HepG2 (cell line): Measurements from ENCODE around the gene SPHK2.

Source experiments
- ESRRA ChIP-seq: sonication (generic); formaldehyde crosslinking; IDR thresholded peaks from 2 replicates; pipeline ENCODE4 v1.5.1; 2020; ENCODE audit warnings: mild to moderate bottlenecking, low read depth, missing genetic modification reagents
- FOSL2 ChIP-seq: sonication (generic); formaldehyde crosslinking; IDR thresholded peaks from 2 replicates; pipeline ENCODE4 v1.4.0; 2020; ENCODE audit warnings: missing genetic modification reagents
- JUND ChIP-seq: sonication (generic); formaldehyde crosslinking; IDR thresholded peaks from 2 replicates; pipeline ENCODE4 v1.8.0; 2022; ENCODE audit warnings: mild to moderate bottlenecking, missing genetic modification reagents
- KAT8 ChIP-seq: IDR thresholded peaks from 2 replicates; pipeline ENCODE4 v1.6.1; 2016; ENCODE audit warnings: missing genetic modification reagents, missing compliant biosample characterization
- POGZ ChIP-seq: sonication (generic); formaldehyde crosslinking; IDR thresholded peaks from 2 replicates; pipeline ENCODE4 v1.4.0; 2020; ENCODE audit warnings: mild to moderate bottlenecking, missing genetic modification reagents
- POLR2A ChIP-seq, 2 experiments: IDR thresholded peaks; 2 replicates each; pipeline ENCODE4 v1.6.1; 2011; ENCODE audit warnings: low read depth in 2 of 2, low read length in 2 of 2, mild to moderate bottlenecking in 1 of 2, moderate library complexity in 1 of 2; ENCODE audit not compliant: insufficient read depth in 1 of 2
- RAD21 ChIP-seq: fragments of 450-650 bp; formaldehyde crosslinking; IDR thresholded peaks from 2 replicates; pipeline ENCODE4 v1.5.0; 2020; ENCODE audit warnings: mild to moderate bottlenecking
- RBAK ChIP-seq: sonication (generic); formaldehyde crosslinking; IDR thresholded peaks from 2 replicates; pipeline ENCODE4 v1.5.1; 2020; ENCODE audit warnings: mild to moderate bottlenecking, missing genetic modification reagents
- SMAD9 ChIP-seq: sonication (generic); formaldehyde crosslinking; IDR thresholded peaks from 2 replicates; pipeline ENCODE4 v1.5.1; 2020; ENCODE audit warnings: mild to moderate bottlenecking, missing genetic modification reagents
- SRY ChIP-seq: sonication (generic); formaldehyde crosslinking; IDR thresholded peaks from 2 replicates; pipeline ENCODE4 v1.8.0; 2022; ENCODE audit warnings: mild to moderate bottlenecking, missing genetic modification reagents
- ZMAT5 ChIP-seq: sonication (generic); formaldehyde crosslinking; IDR thresholded peaks from 2 replicates; pipeline ENCODE4 v1.5.0; 2020; ENCODE audit warnings: mild to moderate bottlenecking, low read depth, missing genetic modification reagents, borderline replicate concordance

GRCh38 chr19:48631225-48631624 is 11.9 kb downstream of the SPHK2 start:
- no peak for TF ChIP-seq ZMAT5 (CRISPR knock-in tag)
- no peak for TF ChIP-seq SMAD9 (CRISPR knock-in tag)
- TF ChIP-seq KAT8 = no peak
- TF ChIP-seq POGZ (CRISPR knock-in tag) = no peak
- TF ChIP-seq POLR2A (IDR thresholded peaks at IDR 0.05; ENCODE audit: insufficient read depth in 1 of 2, low read depth in 2 of 2, low read length in 2 of 2) = no peak
- no peak for TF ChIP-seq FOSL2
- TF ChIP-seq RBAK = no peak
- TF ChIP-seq RAD21 (CRISPR knock-in tag) = no peak
- no peak for TF ChIP-seq SRY (CRISPR knock-in tag)
- TF ChIP-seq JUND (CRISPR knock-in tag) = no peak
- no peak for TF ChIP-seq ESRRA (CRISPR knock-in tag)
